Uterus (tissue), 2 donors: ENCODE results near the gene ULBP3.

Experiments used
- CTCF ChIP-seq, 4 experiments: fragments of 200-600 bp in 2 of 4; fragments of 450-650 bp in 2 of 4; sonication (generic) in 2 of 4; IDR thresholded peaks; one replicate each; pipeline ENCODE4 v1.5.1; 2016 to 2019; ENCODE audit warnings: antibody characterized with exemption in 4 of 4, mild to moderate bottlenecking in 2 of 4, moderate library complexity in 1 of 4
- POLR2A ChIP-seq, 2 donors: fragments of 450-650 bp; IDR thresholded peaks; one replicate each; pipeline ENCODE4 v1.6.1; 2016; ENCODE audit warnings: antibody characterized with exemption in 2 of 2, mild to moderate bottlenecking in 1 of 2, moderate library complexity in 1 of 2

- TF ChIP-seq CTCF (IDR thresholded peaks at IDR 0.05) (no peak), POLR2A (IDR thresholded peaks at IDR 0.05) (no peak)
These were observed 9.9 kb downstream of the ULBP3 start for GRCh38 chr6:150058986-150059385.
